CD4-positive, alpha-beta T cell treated with Interleukin-15 for 4 hours (primary cell): Measurements from ENCODE around the gene FAM120A.

Source experiments
- DNase-seq: peaks from one replicate; pipeline ENCODE4 v3.0.0-alpha.2; 2020; ENCODE audit warnings: low spot score

Gene FAM120A

GRCh38 chr9:93473411-93473810 is 21.9 kb downstream of the FAM120A start:
- DNase-seq: no peak

GRCh38 chr9:93475108-93475507 is 23.6 kb downstream of the FAM120A start:
- no peak for DNase-seq

- no peak for DNase-seq
Observed at GRCh38 chr9:93475856-93476255, 24.4 kb downstream of the FAM120A start.

- DNase-seq: no peak
Observed at GRCh38 chr9:93476924-93477323, 25.4 kb downstream of the FAM120A start.

GRCh38 chr9:93477397-93477796 is 25.9 kb downstream of the FAM120A start:
- DNase-seq: no peak

GRCh38 chr9:93479726-93480125 is 28.2 kb downstream of the FAM120A start:
- DNase-seq: no peak

GRCh38 chr9:93480262-93480661 is 28.8 kb downstream of the FAM120A start:
- no peak for DNase-seq

- DNase-seq: no peak
Observed at GRCh38 chr9:93480728-93481324, 29.3 kb downstream of the FAM120A start.

GRCh38 chr9:93483497-93483896 is 32.0 kb downstream of the FAM120A start:
- DNase-seq: no peak

GRCh38 chr9:93486268-93486667 is 34.8 kb downstream of the FAM120A start:
- no peak for DNase-seq

GRCh38 chr9:93488244-93488643 is 36.8 kb downstream of the FAM120A start:
- DNase-seq: no peak

- no peak for DNase-seq
Observed at GRCh38 chr9:93491593-93492232, 40.2 kb downstream of the FAM120A start.

GRCh38 chr9:93492327-93492726 is 40.8 kb downstream of the FAM120A start:
- no peak for DNase-seq

GRCh38 chr9:93493949-93494348 is 42.5 kb downstream of the FAM120A start:
- no peak for DNase-seq

- no peak for DNase-seq
Observed at GRCh38 chr9:93496285-93496684, 44.8 kb downstream of the FAM120A start.

GRCh38 chr9:93500571-93501298 is 49.2 kb downstream of the FAM120A start:
- DNase-seq: no peak

GRCh38 chr9:93501406-93501805 is 49.9 kb downstream of the FAM120A start:
- peak; percentile 10 for DNase-seq

GRCh38 chr9:93503381-93503780 is 51.9 kb downstream of the FAM120A start:
- no peak for DNase-seq

- no peak for DNase-seq
Observed at GRCh38 chr9:93505541-93506132, 54.2 kb downstream of the FAM120A start.

GRCh38 chr9:93507768-93508167 is 56.3 kb downstream of the FAM120A start:
- no peak for DNase-seq

GRCh38 chr9:93508207-93508606 is 56.7 kb downstream of the FAM120A start:
- DNase-seq: no peak

GRCh38 chr9:93509084-93509483 is 57.6 kb downstream of the FAM120A start:
- no peak for DNase-seq

- no peak for DNase-seq
Observed at GRCh38 chr9:93510041-93510440, 58.6 kb downstream of the FAM120A start.
